Measurements from ENCODE around the gene FOXP1. TPM values are rescaled to one million over a fixed set of nuclear protein-coding genes. Genes with fewer than 3 reads are reported as not detected.

The FOXP1 gene
- total RNA-seq, 1 experiment from 2014 or later, result 334 TPM

DNA sequence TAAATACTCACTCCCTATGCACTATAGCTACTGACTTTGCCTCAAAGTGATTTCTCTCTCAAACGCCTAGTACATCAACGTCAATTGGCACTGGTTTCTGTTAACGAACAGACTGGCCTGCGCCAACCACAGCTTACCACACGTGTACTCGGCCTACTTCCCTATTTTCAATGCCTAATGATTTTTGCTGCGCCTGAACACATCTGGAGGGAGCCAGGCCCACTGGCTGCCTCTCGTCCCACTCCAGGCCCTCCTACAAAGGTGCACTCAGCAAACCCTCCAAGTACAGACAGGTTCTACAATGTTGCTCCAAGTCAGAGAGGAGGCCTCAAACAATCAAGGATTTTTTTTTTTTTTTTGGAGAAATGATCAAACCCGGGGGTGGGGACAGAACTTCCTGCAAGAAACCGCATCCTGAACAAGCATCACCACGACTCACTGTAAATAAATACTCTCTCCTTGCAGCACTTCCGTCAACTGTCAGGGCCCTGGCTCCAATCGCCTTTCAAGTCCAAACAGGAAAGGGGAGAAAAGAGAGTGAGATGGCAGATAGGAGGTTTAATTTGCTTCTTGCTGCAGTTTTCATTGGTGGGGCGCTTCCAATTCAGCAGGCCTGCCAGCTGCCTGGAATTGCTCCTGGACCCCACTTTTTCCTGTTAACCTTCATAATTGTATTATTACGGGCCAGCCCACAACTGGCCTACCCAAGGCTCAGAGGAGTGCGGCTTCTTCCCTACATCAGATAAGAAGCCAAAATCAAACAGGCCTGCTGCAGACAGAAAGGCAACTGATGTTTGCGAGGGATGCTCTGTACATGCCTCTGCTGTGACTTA is 139.3 kb downstream of the FOXP1 start:
- H4K20me1 ChIP-seq (ENCODE audit: insufficient read depth, low read depth, low read length), result no peaks in the 10 kb centered on the region
- H3K4me1 ChIP-seq (ENCODE audit: low read length), result peaks cover 99% of the 10 kb centered on the region
- peak overlapping the region; percentile 99 for H3K27ac ChIP-seq (ENCODE audit: low read length)
- peak overlapping the region; percentile 72 for H3K9ac ChIP-seq (ENCODE audit: low read length)
- peak; percentile 96 for DNase-seq
- no peaks in the 10 kb centered on the region for H3K27me3 ChIP-seq (ENCODE audit: low read length)
- peak overlapping the region; percentile 84 for H3K4me2 ChIP-seq (ENCODE audit: low read depth, low read length, poor library complexity, severe bottlenecking)
- H3K79me2 ChIP-seq (ENCODE audit: low read length), result peaks cover 74% of the 10 kb centered on the region
- no peaks in the 10 kb centered on the region for H3K9me2 ChIP-seq (replicated peaks; ENCODE audit: insufficient read depth, low read length)
- H3K4me3 ChIP-seq (ENCODE audit: low read length), result peak overlapping the region; percentile 49
- H3K36me3 ChIP-seq (ENCODE audit: insufficient read depth, low read length), result no peaks in the 10 kb centered on the region
- no peaks in the 10 kb centered on the region for H3K9me3 ChIP-seq (ENCODE audit: low read length)
- no peak overlapping the region for H2AFZ ChIP-seq (ENCODE audit: low read length)

DNA sequence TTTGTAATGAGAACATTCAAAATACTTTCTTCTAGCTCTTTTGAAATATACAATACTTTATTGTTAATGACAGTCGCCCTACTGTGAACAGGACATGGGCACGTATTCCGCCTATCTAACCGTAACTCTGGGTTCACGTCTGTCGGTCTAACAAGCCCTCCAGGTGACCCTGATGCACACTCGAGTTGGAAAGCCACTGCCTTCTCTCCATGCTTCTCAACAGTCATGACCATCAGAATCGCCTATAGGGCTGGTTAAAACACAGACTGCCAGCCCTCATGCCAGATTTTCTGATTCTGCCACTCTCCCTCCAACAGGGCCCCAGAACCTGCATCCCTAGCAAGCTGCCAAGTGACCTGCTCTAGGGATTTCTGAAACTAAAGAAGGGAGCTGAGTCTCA is 140.2 kb downstream of the FOXP1 start:
- H2AFZ ChIP-seq (ENCODE audit: low read length), result no peak overlapping the region
- no peaks in the 10 kb centered on the region for H3K27me3 ChIP-seq (ENCODE audit: low read length)
- H3K9me3 ChIP-seq (ENCODE audit: low read length), result no peaks in the 10 kb centered on the region
- H3K4me1 ChIP-seq (ENCODE audit: low read length), result peaks cover 99% of the 10 kb centered on the region
- no peaks in the 10 kb centered on the region for H3K36me3 ChIP-seq (ENCODE audit: insufficient read depth, low read length)
- peaks cover 74% of the 10 kb centered on the region for H3K79me2 ChIP-seq (ENCODE audit: low read length)
- no peaks in the 10 kb centered on the region for H4K20me1 ChIP-seq (ENCODE audit: insufficient read depth, low read depth, low read length)
- H3K4me2 ChIP-seq (ENCODE audit: low read depth, low read length, poor library complexity, severe bottlenecking), result peak overlapping the region; percentile 84
- H3K4me3 ChIP-seq (ENCODE audit: low read length), result peak overlapping the region; percentile 49
- peak overlapping the region; percentile 99 for H3K27ac ChIP-seq (ENCODE audit: low read length)
- H3K9me2 ChIP-seq (replicated peaks; ENCODE audit: insufficient read depth, low read length), result no peaks in the 10 kb centered on the region
- DNase-seq, result peak; percentile 68
- H3K9ac ChIP-seq (ENCODE audit: low read length), result peak overlapping the region; percentile 72

- H2AFZ ChIP-seq (ENCODE audit: low read length), result no peak overlapping the region
- peak overlapping the region; percentile 79 for H3K9ac ChIP-seq (ENCODE audit: low read length)
- H3K9me2 ChIP-seq (replicated peaks; ENCODE audit: insufficient read depth, low read length), result no peaks in the 10 kb centered on the region
- H3K36me3 ChIP-seq (ENCODE audit: insufficient read depth, low read length), result no peaks in the 10 kb centered on the region
- H3K4me1 ChIP-seq (ENCODE audit: low read length), result peaks cover 97% of the 10 kb centered on the region
- H3K79me2 ChIP-seq (ENCODE audit: low read length), result peaks cover 73% of the 10 kb centered on the region
- peak overlapping the region; percentile 63 for H3K4me3 ChIP-seq (ENCODE audit: low read length)
- no peaks in the 10 kb centered on the region for H3K27me3 ChIP-seq (ENCODE audit: low read length)
- H4K20me1 ChIP-seq (ENCODE audit: insufficient read depth, low read depth, low read length), result no peaks in the 10 kb centered on the region
- peak overlapping the region; percentile 99 for H3K27ac ChIP-seq (ENCODE audit: low read length)
- peak; percentile 90 for DNase-seq
- no peaks in the 10 kb centered on the region for H3K9me3 ChIP-seq (ENCODE audit: low read length)
- peak overlapping the region; percentile 84 for H3K4me2 ChIP-seq (ENCODE audit: low read depth, low read length, poor library complexity, severe bottlenecking)
Observed at GRCh38 chr3:71442652-71443042, 140.9 kb downstream of the FOXP1 start.

DNA sequence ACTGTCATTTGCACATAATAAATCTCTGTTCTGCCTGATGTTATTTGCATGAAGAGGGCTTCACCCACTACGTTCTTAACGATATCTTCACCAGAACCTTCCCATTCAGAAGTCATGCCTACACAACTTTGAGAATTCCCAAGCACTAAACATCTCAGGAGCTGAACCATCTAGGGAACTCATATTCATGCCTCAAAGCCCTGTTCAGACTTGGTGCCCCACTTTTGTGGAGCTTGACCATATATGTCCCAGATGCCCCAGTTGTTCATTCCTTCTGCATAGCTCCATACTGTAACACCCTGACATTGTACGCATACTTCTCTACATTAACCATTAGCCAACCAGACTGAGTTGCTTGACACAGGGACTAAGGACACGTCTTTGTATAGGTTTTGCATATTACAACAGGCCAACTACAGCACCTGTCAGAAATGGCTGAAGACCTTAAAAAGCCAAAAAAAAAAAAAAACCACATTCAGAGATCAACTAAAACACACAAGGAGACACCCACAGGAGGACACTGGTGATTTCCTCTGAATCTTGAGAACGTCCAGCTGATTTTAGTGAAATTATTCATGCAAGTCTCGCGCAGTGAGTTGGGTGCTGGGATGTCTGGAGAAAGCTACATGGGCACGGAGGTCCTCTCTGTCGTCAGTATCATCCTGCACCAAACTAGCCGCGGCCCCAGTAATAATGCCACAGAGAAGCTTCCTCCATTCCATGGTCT is 141.4 kb downstream of the FOXP1 start:
- peaks cover 92% of the 10 kb centered on the region for H3K4me1 ChIP-seq (ENCODE audit: low read length)
- H2AFZ ChIP-seq (ENCODE audit: low read length), result no peak overlapping the region
- H3K79me2 ChIP-seq (ENCODE audit: low read length), result peaks cover 73% of the 10 kb centered on the region
- H4K20me1 ChIP-seq (ENCODE audit: insufficient read depth, low read depth, low read length), result no peaks in the 10 kb centered on the region
- peak overlapping the region; percentile 84 for H3K4me2 ChIP-seq (ENCODE audit: low read depth, low read length, poor library complexity, severe bottlenecking)
- peak overlapping the region; percentile 99 for H3K27ac ChIP-seq (ENCODE audit: low read length)
- H3K9me2 ChIP-seq (replicated peaks; ENCODE audit: insufficient read depth, low read length), result no peaks in the 10 kb centered on the region
- no peaks in the 10 kb centered on the region for H3K9me3 ChIP-seq (ENCODE audit: low read length)
- H3K27me3 ChIP-seq (ENCODE audit: low read length), result no peaks in the 10 kb centered on the region
- peak overlapping the region; percentile 79 for H3K9ac ChIP-seq (ENCODE audit: low read length)
- peak; percentile 91 for DNase-seq
- peak overlapping the region; percentile 63 for H3K4me3 ChIP-seq (ENCODE audit: low read length)
- H3K36me3 ChIP-seq (ENCODE audit: insufficient read depth, low read length), result no peaks in the 10 kb centered on the region

DNA sequence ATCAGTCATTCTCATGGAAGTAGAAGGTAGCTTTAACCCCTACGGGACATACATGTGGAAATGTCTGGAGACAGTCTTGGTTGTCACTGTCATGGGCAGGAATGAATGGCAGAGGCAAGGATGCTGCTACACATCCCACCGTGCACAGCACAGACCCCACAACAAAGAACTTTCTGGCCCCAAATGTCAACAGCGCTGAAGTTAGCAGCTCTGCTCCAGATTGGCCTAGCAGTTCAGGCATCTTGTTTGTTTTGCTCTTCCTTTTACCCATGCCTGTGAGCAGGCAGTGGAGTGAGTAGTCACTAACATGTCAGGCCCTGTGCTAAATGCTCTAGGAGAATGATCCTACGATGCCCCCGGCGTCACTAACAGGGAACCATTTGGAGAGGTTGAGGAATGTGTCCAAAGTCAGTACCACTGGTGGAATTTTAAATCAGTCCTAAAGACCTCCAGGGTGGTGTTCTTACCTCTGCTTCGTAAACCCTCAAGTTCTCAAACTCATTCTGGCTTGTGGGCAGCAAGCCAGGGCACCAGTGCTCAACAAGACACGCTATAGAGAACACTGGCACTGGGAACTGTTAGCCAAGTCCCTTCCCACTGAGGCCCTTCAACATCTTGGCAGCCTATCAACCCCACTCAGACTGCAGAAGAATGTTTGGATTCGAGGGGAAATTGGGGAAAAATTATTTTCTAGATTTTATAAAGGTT is 142.2 kb downstream of the FOXP1 start:
- no peaks in the 10 kb centered on the region for H3K9me3 ChIP-seq (ENCODE audit: low read length)
- peak overlapping the region; percentile 84 for H3K4me2 ChIP-seq (ENCODE audit: low read depth, low read length, poor library complexity, severe bottlenecking)
- H3K27me3 ChIP-seq (ENCODE audit: low read length), result no peaks in the 10 kb centered on the region
- H3K27ac ChIP-seq (ENCODE audit: low read length), result peak overlapping the region; percentile 99
- peak overlapping the region; percentile 79 for H3K9ac ChIP-seq (ENCODE audit: low read length)
- no peaks in the 10 kb centered on the region for H3K9me2 ChIP-seq (replicated peaks; ENCODE audit: insufficient read depth, low read length)
- no peak overlapping the region for H2AFZ ChIP-seq (ENCODE audit: low read length)
- H3K4me3 ChIP-seq (ENCODE audit: low read length), result peak overlapping the region; percentile 63
- H3K36me3 ChIP-seq (ENCODE audit: insufficient read depth, low read length), result no peaks in the 10 kb centered on the region
- H4K20me1 ChIP-seq (ENCODE audit: insufficient read depth, low read depth, low read length), result no peaks in the 10 kb centered on the region
- DNase-seq, result peak; percentile 72
- H3K79me2 ChIP-seq (ENCODE audit: low read length), result peaks cover 73% of the 10 kb centered on the region
- H3K4me1 ChIP-seq (ENCODE audit: low read length), result peaks cover 85% of the 10 kb centered on the region

GRCh38 chr3:71438904-71439303 is 144.6 kb downstream of the FOXP1 start:
- Histone ChIP-seq H3K4me2 (ENCODE audit: low read depth, low read length, poor library complexity, severe bottlenecking) (no peak overlapping the region), H3K9ac (ENCODE audit: low read length) (0 out of 2 replicates have a peak overlapping the region, but pooled peaks have one; percentile 18), H3K4me3 (ENCODE audit: low read length) (no peak overlapping the region), H3K4me1 (ENCODE audit: low read length) (peaks cover 72% of the 10 kb centered on the region), H3K36me3 (ENCODE audit: insufficient read depth, low read length) (no peaks in the 10 kb centered on the region), H3K9me3 (ENCODE audit: low read length) (no peaks in the 10 kb centered on the region), H4K20me1 (ENCODE audit: insufficient read depth, low read depth, low read length) (no peaks in the 10 kb centered on the region), H3K27ac (ENCODE audit: low read length) (peak overlapping the region; percentile 99), H3K27me3 (ENCODE audit: low read length) (no peaks in the 10 kb centered on the region), H3K9me2 (replicated peaks; ENCODE audit: insufficient read depth, low read length) (no peaks in the 10 kb centered on the region), H2AFZ (ENCODE audit: low read length) (no peak overlapping the region), H3K79me2 (ENCODE audit: low read length) (peaks cover 84% of the 10 kb centered on the region)
- peak; percentile 51 for DNase-seq

GRCh38 chr3:71438071-71438685 is 145.3 kb downstream of the FOXP1 start:
- Histone ChIP-seq H3K27me3 (ENCODE audit: low read length) (no peaks in the 10 kb centered on the region), H2AFZ (ENCODE audit: low read length) (no peak overlapping the region), H3K27ac (ENCODE audit: low read length) (peak overlapping the region; percentile 99), H3K79me2 (ENCODE audit: low read length) (peaks cover 86% of the 10 kb centered on the region), H3K9me3 (ENCODE audit: low read length) (no peaks in the 10 kb centered on the region), H3K4me2 (ENCODE audit: low read depth, low read length, poor library complexity, severe bottlenecking) (no peak overlapping the region), H3K4me3 (ENCODE audit: low read length) (no peak overlapping the region), H3K9ac (ENCODE audit: low read length) (no peak overlapping the region), H3K4me1 (ENCODE audit: low read length) (peaks cover 72% of the 10 kb centered on the region), H3K9me2 (replicated peaks; ENCODE audit: insufficient read depth, low read length) (no peaks in the 10 kb centered on the region), H4K20me1 (ENCODE audit: insufficient read depth, low read depth, low read length) (no peaks in the 10 kb centered on the region), H3K36me3 (ENCODE audit: insufficient read depth, low read length) (no peaks in the 10 kb centered on the region)
- no peak for DNase-seq
